Stimulated activated CD4-positive, alpha-beta T cell treated with anti-CD3 and anti-CD28 coated beads, Interleukin-1b, Interleukin-23, amount 100 ng/mL, for 48 hours (primary cell): ENCODE data around the gene IFI6.

ENCODE experiments used
- DNase-seq: peaks from one replicate; pipeline ENCODE4 v3.0.0-alpha.2; 2020

IFI6 gene

DNA sequence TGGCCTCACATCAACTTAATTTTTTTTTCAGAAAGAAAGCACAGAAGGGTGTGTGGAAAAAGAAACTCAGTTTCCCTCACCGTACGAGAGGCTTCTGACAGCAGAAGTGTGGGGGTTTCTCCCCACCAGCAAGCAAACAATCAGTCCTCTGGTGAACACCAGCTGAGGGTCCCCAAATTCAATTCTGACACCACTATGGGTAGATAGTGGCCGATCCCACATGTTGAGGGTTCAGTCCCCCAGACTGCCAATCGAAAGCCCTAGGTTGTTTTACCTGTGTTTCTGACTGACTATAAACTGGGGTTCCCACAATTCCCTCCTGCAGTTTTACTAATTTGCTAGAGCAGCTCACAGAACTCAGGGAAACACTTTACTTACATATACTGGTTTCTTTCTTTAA lies 2.1 kb downstream of the IFI6 start:
- DNase-seq = no peak

DNA sequence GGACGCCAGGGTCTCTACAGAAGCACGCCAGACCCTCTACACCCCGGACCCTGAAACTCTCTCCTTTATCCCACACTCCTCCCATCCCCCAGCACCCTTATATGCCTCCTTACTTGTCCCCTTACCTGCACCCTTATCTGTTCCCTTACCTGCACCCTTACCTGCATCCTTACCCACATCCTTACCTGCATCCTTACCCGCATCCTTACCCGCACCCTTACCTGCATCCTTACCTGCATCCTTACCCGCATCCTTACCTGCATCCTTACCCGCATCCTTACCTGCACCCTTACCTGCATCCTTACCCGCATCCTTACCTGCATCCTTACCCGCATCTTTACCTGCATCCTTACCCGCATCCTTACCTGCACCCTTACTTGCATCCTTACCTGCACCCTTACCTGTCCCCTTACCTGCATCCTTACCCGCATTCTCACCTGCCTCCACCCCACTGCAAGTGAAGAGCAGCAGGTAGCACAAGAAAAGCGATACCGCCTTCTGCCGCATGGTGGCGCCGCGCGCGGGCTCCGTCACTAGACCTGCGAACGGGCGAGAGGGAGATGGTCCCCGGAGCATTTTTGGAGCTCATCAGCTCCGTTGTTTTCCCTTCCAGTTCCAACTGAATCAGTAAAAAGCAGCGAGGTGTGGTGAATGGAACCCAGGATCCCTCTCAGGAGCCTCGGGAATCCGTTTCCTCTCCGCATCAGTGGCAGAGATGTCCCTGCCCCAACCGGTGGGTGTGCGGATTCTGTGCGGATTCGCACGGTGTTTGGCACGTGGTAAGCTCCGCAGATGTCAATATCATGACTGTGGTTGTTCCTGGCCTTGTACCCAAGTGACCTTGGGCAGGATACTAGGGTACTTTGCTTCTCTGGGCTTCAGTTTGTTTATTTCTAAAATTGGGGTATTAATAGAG lies 2.9 kb downstream of the IFI6 start:
- DNase-seq = peak; percentile 85

DNA sequence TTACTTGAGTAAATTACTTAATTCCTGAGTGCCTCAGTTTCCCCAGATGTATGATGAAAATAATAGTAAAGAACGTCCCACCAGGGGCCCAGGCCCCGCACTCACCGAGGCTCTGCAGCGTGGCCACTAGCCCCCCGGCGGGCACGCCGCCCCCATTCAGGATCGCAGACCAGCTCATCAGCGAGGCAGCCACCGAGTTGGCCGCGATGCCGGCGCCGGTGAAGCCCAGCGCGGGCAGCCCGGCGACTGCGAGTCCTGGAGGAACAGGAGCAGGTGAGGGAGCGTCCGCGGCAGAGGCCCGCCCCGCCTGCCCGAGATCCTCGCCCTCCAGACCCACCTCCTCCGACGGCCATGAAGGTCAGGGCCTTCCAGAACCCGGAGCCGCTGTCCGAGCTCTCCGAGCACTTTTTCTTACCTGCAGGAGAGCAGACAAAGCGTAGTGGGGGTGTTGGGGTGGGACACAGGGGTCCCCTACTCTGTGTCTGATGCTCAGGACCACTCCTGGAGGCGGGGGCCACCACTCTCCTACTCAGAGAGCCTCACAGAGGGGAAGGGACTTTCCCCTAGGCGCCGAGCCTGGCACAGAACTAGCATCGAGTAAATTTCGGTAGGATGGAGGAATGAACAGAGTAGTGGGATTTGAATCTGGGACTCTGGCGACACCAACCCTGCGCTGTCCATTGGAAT lies 3.7 kb downstream of the IFI6 start:
- no peak for DNase-seq

DNA sequence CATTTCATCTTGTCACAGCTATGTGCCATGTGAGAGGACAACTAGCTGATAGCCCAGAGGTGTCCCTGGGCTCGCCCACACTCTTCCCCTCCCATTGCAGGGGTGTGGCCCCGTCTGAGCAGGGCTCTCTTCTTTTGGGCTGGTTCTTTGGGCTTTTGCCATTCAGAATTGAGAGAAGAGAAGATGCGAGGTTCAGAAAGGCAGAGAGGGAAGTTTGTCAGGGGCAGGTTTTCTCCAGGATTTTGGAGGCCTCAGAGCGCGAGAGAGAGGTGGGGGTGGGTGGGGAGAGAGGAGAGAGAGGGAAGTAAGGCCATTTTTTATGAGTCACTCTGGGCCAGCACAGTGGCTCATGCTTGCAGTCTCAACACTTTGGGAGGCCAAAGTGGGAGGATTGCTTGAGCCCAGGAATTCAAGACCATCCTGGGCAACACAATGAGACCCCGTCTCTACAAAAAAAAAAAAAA lies 5.2 kb downstream of the IFI6 start:
- no peak for DNase-seq

DNA sequence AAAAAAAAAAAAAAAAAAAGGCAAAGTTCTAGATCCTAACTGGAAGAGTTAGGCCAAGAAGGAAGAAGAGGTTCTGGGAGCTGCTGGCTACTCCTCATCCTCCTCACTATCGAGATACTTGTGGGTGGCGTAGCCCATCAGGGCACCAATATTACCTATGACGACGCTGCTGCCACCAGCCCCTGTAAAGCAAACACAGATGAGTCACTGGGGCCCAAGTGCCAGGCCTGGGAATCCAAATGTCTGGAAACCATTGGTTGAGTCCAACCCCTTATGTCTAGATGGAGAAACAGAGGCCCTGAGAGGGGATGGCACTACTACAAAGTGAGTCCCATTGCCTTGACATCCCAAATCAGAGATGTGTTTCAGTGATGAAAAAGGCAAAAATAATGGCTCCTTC lies 5.7 kb downstream of the IFI6 start:
- DNase-seq = no peak

DNA sequence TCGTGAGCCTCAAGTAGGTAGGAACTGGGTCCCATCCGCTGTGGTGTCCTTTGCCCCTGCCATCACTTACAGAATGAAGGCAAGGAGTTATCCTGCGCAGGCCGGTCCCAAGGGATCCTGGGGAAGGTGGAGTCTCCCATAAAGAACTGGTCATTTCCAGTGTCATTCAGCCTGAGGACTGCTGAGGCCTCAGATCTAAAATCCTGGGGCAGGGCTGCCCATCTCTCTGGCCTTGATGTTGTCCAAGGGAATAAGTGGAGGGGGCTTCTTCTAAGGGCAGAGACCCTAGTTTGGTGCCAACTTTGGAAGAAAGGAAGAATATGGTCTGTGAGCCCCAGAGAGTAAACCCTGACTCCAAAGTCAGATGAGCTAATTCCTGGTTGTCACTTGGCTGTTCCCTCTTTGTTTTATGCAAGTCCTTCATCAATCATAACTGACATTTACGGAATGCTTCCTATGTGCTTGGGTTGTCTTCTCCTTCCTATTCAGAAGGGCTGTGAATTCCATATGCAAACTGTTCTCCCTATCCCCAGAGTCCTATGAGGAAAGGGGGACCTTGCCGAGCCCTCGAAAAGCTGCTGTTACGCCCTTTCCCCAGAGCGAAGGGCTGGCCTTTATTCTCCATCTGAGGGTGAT lies 6.9 kb downstream of the IFI6 start:
- no peak for DNase-seq

DNA sequence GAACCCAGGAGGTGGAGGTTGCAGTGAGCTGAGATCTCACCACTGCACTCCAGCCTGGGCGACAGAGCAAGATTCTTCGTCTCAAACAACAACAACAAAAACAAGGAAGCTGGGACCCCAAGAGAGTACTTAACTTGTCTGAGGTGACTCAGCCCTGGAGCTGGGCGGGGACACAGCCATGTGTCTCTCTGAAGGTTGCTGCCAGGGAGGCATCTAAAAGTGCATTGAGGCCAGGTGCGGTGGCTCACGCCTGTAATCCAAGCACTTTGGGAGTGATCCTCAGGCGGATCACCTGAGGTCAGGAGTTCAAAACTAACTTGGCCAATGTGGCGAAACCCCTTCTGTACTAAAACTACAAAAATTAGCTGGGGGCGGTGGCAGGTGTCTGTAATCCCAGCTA lies 7.7 kb downstream of the IFI6 start:
- no peak for DNase-seq

DNA sequence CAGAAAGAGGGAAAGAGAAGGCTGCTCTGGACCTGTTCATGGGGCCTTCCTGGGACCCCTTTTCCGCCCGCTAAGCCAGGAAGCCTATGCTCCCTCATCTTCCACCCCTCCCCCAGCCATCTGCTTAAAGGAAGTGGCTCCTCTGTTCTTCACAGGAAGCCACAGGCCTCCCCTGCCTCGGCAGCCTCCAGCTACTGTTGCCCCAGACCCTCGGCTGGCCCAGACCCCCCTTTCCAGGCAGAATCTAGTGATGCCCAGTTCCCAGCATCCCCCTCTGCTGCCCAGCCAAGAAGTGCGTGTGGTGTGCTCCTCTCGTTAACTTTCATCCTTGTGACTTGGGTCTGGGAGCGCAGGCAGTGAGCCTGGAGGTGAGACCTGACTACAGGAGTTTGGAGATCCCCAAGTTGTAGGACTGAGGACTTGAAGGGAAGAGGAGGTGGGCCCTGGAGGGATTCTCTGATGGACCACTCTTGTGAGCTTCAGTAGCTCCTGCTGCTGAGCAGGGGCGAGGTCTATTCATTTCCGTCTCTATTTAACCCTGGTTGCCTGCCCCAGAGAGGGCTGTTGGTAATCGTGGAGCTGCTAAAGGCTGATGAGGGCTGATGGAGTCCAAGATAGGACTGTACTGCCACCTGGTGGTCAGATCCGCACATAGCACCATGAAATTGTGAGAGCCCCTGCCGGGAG lies 9.1 kb downstream of the IFI6 start:
- DNase-seq = peak; percentile 88

DNA sequence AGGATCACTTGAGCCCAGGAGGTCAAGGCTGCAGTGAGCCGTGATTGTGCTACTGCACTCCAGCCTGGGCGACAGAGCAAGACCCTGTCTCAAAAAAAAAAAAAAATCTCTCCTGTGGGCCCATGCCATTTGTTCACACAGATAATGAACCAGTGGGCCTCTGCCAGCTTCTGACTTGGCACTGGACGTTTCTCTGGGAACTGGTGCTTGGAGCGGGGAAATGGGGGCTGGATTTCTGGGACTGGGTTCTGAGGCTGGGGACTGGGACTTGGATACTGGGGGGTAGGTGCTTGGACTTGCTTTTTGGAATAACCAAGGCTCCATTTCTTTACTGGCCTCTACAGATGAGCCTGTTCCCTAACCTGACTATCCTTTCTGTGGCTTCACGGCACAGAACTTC lies 9.7 kb downstream of the IFI6 start:
- no peak for DNase-seq

DNA sequence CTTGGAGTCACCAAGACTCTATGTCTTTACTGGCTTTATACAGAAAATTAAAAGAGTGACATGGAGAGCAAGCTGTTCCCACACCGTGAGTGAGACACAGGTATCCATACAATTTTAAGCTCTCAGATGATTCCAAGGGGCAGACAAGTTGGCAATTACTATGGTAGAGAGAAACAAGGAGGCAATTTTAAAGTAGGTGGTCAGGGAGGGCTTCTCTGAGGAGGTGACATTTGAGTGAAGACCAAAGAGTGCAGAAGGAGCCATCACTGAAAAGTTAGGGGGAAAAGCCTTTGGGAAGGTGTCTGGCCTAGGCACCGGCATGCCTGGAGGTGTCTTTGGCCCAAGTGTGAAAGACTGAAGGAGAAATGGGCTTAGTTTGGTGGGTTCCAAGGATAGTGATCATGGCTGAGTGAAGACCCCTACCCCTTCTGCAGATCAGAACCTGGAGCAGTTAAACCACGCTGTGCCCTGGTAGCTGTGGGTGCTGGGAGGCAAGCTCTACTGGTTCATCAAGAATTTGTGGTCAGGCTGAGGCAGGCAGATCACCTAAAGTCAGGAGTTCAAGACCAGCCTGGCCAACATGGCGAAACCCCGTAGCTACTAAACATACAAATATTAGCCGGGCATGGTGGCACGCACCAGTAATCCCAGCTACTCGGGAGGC lies 10.4 kb downstream of the IFI6 start:
- no peak for DNase-seq

DNA sequence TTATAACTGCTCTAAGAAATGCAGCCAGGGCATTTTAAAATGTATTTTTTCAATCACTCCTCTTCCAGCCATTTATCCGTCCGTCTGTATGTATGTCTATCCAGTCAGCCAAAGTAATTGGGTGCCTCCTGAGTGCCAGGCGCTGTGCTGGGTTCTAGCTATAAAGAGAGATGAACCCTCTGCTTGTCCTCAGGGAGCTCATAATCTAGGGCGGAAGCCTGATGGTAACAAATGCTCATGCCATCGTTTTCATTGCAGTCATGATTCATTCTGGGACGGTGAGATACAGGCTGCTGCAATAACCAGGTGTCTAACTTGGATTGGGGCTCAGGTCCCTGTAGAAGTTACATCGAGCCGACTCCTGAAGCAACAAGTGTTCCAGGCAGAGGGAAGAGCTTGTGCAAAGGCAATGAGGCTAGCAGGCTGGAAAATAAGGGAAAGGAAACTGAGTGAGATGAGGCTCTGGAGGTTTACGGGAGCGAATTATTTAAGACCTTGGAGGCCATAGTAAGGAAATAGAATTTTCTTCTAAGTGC lies 11.6 kb downstream of the IFI6 start:
- no peak for DNase-seq

DNA sequence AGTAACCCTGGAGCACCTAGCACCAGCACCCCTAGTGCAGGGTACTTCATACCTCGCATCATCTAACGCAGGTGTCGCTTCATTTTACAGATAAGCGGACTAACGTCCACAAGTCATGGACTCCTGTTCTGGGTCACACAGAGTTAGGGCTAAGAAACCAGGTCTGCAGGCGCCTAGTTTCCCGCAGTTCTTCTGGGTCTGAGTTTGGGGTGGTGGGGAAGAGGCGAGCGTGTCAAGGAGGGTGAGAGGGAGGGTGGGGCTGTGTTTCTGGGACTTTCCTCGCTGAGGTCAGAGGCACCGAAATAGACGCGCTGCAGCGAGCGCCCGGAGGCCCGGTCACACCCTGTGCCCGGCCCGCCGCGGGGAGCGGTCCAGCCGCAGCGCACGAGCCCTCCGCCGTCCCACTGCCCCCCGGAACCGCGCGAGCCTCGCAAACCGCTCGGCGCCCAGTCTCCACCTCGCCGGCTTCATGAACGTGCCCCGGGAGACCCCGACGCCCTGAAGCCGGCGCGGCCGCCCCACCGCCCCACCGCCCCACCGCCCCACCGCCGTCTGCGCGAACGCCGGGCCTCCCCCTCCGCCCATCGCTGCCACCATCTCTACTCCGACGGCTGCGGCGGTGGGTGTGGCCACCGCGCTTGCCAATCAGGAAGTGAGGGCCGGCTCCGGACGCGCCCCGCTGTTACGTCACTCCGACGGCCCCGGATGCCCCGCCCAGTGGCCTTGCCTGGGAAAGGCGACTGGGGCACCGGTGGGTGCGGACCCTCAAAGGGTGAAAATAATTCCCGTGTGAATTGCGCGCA lies 12.3 kb downstream of the IFI6 start:
- peak; percentile 86 for DNase-seq

DNA sequence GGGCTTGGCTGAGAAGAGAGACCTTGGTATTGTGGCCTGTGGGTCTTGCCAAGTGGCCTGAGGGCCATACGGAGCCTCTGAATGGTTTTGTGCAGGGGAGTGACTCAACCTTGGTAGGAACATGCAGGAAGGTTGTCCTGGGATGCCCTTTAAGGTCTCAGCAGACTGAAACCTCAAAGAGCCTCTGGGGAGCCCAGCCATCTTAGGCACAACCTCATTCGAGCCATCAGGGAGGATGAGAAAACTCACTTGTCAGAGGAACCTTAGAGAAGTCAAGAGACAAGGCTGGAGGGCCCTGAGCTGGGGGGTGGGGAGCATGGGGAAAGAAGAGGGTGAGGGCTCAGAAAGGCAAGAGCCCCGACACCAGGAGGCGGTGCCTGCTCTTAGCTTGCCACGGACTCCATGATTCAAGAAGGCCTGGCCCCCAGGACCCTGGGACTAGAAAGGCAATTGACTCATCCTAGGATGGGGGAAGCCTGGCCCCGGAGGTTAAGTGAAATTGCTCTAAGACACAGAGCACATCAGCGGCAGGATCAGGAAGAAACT lies 13.0 kb downstream of the IFI6 start:
- DNase-seq = peak; percentile 46

DNA sequence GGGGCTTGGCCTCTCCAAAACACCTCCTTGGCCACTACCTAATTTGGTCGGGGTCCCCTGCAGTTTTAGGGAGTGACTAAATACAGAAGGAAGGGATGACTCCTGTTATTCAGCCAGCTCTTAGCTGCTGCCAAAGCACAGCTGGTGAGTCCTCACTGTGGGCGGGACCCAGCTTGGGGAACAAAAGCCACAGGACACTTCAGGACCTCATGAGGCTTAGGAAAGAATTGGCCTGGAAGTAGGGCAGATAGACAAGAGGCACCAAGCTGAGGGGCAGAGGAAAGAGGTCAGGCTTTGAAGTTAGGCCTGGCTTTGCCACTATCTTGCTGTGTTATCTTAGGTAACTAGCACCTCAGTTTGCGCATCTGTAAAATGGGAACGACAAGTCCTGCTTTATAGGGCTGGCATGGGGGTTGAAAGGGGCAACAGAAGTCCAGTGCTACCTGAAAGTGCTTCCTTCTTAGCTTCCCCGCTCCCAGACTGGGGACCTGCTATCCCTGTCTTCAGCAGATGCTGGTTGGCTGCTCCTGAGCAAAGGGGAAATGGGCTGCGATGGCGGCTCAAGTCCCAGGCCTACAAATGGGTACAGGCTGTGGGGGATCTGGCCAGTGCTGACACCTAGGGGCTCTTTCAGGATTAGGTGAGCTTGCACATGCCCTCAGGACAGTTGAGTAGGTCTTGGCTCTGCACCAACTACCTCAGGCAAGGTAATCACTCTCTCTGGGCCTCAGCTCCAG lies 15.7 kb downstream of the IFI6 start:
- no peak for DNase-seq

DNA sequence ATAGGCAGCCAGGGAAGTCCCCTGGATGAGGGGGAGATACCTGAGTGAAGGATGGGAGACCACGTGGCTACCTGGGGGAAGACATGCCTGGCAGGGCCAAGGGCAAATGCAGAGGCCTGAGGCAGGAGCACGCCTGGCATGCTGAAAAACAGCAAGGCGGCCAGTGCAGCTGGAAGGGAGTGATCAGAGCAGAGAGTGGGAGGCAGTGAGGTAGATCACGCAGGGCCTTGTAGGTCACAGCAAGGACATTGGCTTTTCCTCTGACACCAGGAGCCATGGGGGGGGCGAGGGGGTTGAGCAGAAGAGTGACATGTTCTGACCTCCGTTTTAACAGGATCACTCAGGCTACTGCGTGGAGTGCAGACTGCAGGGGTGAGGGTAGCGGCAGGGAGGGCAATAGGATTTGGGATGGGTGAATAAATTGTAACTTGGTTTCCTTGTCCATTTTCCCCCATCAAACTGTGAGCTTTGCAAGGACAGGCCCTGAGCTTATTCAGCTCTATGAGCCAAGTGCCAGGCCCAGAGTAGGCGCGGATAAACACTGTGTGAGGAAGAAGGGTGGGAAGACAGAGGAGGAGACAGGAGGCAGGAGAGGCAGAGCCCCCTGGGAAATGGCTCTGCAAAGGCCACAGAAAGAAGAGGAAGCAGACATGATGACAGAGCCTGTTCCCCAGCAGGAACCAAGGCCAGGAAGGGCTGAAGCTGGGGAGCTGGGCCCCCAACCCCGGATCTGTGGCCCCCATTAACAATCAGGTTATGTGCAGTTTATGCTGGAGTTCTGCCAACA lies 16.6 kb downstream of the IFI6 start:
- no peak for DNase-seq

DNA sequence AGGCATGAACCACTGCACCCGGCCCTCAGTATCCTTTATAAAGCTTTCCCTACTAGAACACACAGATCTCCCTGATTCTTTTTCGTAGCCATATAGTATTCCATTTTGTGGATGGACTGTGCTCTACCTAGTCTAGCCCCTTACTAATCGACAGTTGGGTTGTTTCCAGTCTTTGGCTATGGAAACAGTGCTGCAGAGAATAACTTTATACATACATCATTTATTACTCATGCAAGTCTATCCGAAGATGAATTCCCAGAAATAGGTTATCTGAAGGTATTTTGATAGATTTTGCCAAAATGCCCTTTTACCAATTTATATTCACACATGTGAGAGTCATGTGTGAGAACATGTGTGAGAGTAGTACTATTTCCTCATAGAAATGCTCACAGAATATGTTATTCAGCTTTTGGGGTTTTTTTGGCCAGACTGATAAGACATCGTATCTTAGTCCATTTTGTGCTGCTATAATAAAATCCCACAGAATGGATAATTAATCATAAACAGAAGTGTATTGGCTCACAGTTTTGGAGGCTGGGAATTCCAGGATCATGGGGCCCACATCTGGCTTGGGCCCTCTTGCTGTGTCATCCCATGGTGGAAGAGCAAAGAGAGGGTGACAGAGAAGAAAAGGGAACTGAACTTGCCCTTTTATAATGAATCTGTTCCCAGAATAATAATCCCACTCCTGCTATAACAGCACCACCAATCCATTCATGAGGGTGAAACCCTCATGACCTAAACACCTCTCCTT lies 19.7 kb downstream of the IFI6 start:
- no peak for DNase-seq

DNA sequence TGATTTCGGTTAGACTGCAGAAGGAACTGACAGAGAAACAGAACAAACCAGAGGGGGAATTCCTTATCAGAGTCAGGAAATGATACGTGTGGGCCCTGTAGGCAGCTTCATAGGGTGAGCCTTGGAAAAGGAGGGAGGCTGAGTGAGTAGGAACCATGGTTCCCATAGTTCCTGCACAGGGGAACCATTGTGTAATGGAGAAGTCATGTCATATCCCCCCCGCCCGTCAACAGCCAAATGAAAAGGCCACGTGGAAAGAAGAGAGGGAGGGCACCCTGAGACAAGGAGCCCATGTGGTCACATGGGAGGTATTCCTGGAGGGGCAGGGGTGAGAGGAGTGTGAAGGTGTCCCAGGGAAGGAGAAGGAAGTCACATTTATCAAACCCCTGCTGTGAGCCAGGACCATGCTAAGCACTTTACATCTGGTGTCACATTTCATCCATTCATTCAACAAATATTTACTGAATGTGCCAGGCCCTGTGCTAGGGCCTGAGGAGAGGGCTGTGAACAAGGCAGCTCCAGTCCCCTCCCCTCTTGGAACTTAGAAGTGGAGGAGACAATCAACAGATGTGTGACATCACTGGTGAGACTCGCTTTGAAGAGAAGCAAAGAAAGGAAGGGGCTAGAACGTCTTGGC lies 21.3 kb downstream of the IFI6 start:
- no peak for DNase-seq

DNA sequence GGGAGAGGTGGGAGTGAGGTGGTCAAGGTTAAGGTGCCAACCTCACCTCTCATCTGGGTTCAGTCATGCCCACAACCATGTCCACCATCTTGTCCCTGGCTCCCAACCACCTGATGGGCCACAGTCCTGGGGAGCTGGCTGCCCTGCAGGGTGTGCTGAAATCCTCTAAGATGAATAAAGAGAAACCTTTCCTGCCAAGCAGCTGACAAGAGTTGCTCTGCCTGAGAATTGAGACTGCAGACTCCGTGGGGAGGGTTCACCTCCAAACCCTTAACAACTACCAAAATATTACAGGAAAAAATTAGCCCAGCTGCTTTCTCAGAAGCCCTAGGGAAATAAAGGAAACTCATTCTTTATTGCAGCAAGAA lies 21.8 kb downstream of the IFI6 start:
- no peak for DNase-seq

DNA sequence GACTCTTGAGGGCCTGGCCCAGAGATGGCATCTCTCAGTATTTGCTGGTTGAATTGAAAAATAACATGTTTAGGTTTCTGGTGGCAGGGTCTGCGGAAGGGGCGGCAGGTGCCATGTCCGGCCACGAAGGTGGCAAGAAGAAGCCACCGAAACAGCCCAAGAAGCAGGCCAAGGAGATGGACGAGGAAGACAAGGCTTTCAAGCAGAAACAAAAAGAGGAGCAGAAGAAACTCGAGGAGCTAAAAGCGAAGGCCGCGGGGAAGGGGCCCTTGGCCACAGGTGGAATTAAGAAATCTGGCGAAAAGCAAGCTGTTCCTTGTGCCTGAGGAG lies 22.7 kb downstream of the IFI6 start:
- DNase-seq = no peak
